ENCODE results near the gene HOXA1.

HOXA1 gene

GRCh38 chr7:27046854-27047549, 48.8 kb downstream of the HOXA1 start:
- no peak for TF ChIP-seq USF1 (IDR thresholded peaks at IDR 0.05)
- TF ChIP-seq TCF12 (IDR thresholded peaks at IDR 0.05; ENCODE audit: low read depth): no peak
- no peak for TF ChIP-seq MAX (IDR thresholded peaks at IDR 0.05)
- no peak for TF ChIP-seq FOXM1 (IDR thresholded peaks at IDR 0.05; ENCODE audit: borderline replicate concordance, low read depth)
- TF ChIP-seq TEAD4 (IDR thresholded peaks at IDR 0.05): no peak
- no peak for TF ChIP-seq CREB1 (IDR thresholded peaks at IDR 0.05; ENCODE audit: low read depth)
- no peak for TF ChIP-seq CEBPB (IDR thresholded peaks at IDR 0.05)
- no peak for TF ChIP-seq NFIC (IDR thresholded peaks at IDR 0.05)
- TF ChIP-seq RAD21 (IDR thresholded peaks at IDR 0.05; ENCODE audit: low read depth): no peak
- TF ChIP-seq ZBTB7A (IDR thresholded peaks at IDR 0.05; ENCODE audit: low read depth): no peak
- no peak for TF ChIP-seq REST (IDR thresholded peaks at IDR 0.05; ENCODE audit: low read depth)
- no peak for TF ChIP-seq EP300 (IDR thresholded peaks at IDR 0.05; ENCODE audit: borderline replicate concordance)
- no peak for TF ChIP-seq YY1 (IDR thresholded peaks at IDR 0.05; ENCODE audit: low read depth)
- TF ChIP-seq EGR1 (IDR thresholded peaks at IDR 0.05): no peak

Data from Ishikawa (cell line).